Astrocyte (in vitro differentiated cells and primary cell): ENCODE measurements around the gene BIRC7. TPM values are rescaled to one million over a fixed set of nuclear protein-coding genes. Genes with fewer than 3 reads are reported as not detected.
A peak's percentile ranks its signal among the peaks of the same experiment; 100 is the strongest.

ENCODE experiments used
- DNase-seq: peaks from one replicate; pipeline ENCODE4 v3.0.0-alpha.2; 2010; ENCODE audit warnings: low read depth
- FAIRE-seq: peaks from 2 replicates; lab custom pipeline; 2011; peaks lifted over from hg19 to GRCh38; lab: Jason Lieb, UNC
- H2AFZ ChIP-seq: 2 replicates; pipeline ENCODE4 v1.6.0; 2012; ENCODE audit warnings: low read depth, low read length, inconsistent platforms
- H3K27ac ChIP-seq: 2 replicates; pipeline ENCODE4 v1.5.1; 2011; ENCODE audit warnings: low read depth, low read length, inconsistent platforms
- H3K27me3 ChIP-seq: 2 replicates; pipeline ENCODE4 v1.6.0; 2011; ENCODE audit warnings: low read length, inconsistent platforms; ENCODE audit not compliant: insufficient read depth
- H3K36me3 ChIP-seq: 2 replicates; pipeline ENCODE4 v1.5.1; 2011; ENCODE audit warnings: low read length, inconsistent platforms; ENCODE audit not compliant: insufficient read depth
- H3K4me1 ChIP-seq: 2 replicates; pipeline ENCODE4 v1.5.1; 2011; ENCODE audit warnings: low read length, inconsistent platforms; ENCODE audit not compliant: insufficient read depth
- H3K4me2 ChIP-seq: 2 replicates; pipeline ENCODE4 v1.6.0; 2012; ENCODE audit warnings: low read length, inconsistent platforms
- H3K4me3 ChIP-seq: 2 replicates; pipeline ENCODE4 v1.5.1; 2011; ENCODE audit warnings: low read depth, mild to moderate bottlenecking, low read length, inconsistent platforms; ENCODE audit not compliant: insufficient read depth
- H3K79me2 ChIP-seq: 2 replicates; pipeline ENCODE4 v1.6.0; 2012; ENCODE audit warnings: mild to moderate bottlenecking, low read length, inconsistent platforms; ENCODE audit not compliant: insufficient read depth
- H3K9ac ChIP-seq: 2 replicates; pipeline ENCODE4 v1.6.0; 2012; ENCODE audit warnings: mild to moderate bottlenecking, low read length, inconsistent platforms
- H3K9me3 ChIP-seq: 2 replicates; pipeline ENCODE4 v1.5.1; 2012; ENCODE audit warnings: low read depth, mild to moderate bottlenecking, low read length, inconsistent platforms; ENCODE audit not compliant: insufficient read depth
- H4K20me1 ChIP-seq: 2 replicates; pipeline ENCODE4 v1.6.0; 2012; ENCODE audit warnings: low read length, inconsistent platforms; ENCODE audit not compliant: insufficient read depth
- H3K27ac Mint-ChIP-seq: one replicate; pipeline ENCODE4 v1.8.0; 2021; ENCODE audit warnings: mild to moderate bottlenecking, mixed read lengths; ENCODE audit not compliant: unreplicated experiment
- H3K27me3 Mint-ChIP-seq: one replicate; pipeline ENCODE4 v1.8.0; 2021; ENCODE audit warnings: low read depth, mixed read lengths; ENCODE audit not compliant: unreplicated experiment
- H3K36me3 Mint-ChIP-seq: one replicate; pipeline ENCODE4 v1.8.0; 2021; ENCODE audit warnings: low read depth, mixed read lengths; ENCODE audit not compliant: unreplicated experiment
- H3K4me1 Mint-ChIP-seq: one replicate; pipeline ENCODE4 v1.8.0; 2021; ENCODE audit warnings: low read depth, mixed read lengths; ENCODE audit not compliant: unreplicated experiment
- H3K4me3 Mint-ChIP-seq: one replicate; pipeline ENCODE4 v1.8.0; 2021; ENCODE audit warnings: mild to moderate bottlenecking, moderate library complexity, mixed read lengths; ENCODE audit not compliant: unreplicated experiment
- H3K9me3 Mint-ChIP-seq: one replicate; pipeline ENCODE4 v1.8.0; 2021; ENCODE audit warnings: mild to moderate bottlenecking, mixed read lengths; ENCODE audit not compliant: unreplicated experiment
- EZH2 ChIP-seq: IDR thresholded peaks from 2 replicates; pipeline ENCODE4 v1.6.1; 2012; ENCODE audit warnings: mild to moderate bottlenecking, low read length, inconsistent platforms; ENCODE audit not compliant: insufficient read depth
- total RNA-seq: library from RNA; stranded (reverse); gene quantifications from 2 replicates; pipeline ENCODE4 v1.2.1, GENCODE V29; 2021
- TF ChIP-seq, protein P1 (sequence below): IDR thresholded peaks from 2 replicates; pipeline ENCODE4 v1.5.1; 2011; ENCODE audit warnings: low read depth, mild to moderate bottlenecking, inconsistent platforms, low read length, moderate library complexity; ENCODE audit not compliant: insufficient read depth

BIRC7 gene
- total RNA-seq, 1 donor from 2014 or later = 3.3 TPM

GRCh38 chr20:63186528-63187316 lies 49.0 kb upstream of the BIRC7 start:
- Histone ChIP-seq H2AFZ (no peak overlapping the region), H3K27me3 (no peaks in the 10 kb centered on the region), H3K4me2 (no peak overlapping the region), H4K20me1 (peaks cover 7% of the 10 kb centered on the region), H3K4me3 (no peak overlapping the region), H3K79me2 (no peaks in the 10 kb centered on the region), H3K36me3 (no peaks in the 10 kb centered on the region), H3K9me3 (peaks cover 5% of the 10 kb centered on the region), H3K9ac (no peak overlapping the region), H3K27ac (no peak overlapping the region), H3K4me1 (no peaks in the 10 kb centered on the region)
- H3K4me1 Mint-ChIP-seq = peaks cover 6% of the 10 kb centered on the region
- DNase-seq = peak; percentile 3
- no peak for FAIRE-seq
- no peak overlapping the region for H3K4me3 Mint-ChIP-seq
- H3K9me3 Mint-ChIP-seq = no peaks in the 10 kb centered on the region
- H3K27me3 Mint-ChIP-seq = peaks cover 33% of the 10 kb centered on the region
- TF ChIP-seq EZH2 = no peak
- TF ChIP-seq, protein P1, sequence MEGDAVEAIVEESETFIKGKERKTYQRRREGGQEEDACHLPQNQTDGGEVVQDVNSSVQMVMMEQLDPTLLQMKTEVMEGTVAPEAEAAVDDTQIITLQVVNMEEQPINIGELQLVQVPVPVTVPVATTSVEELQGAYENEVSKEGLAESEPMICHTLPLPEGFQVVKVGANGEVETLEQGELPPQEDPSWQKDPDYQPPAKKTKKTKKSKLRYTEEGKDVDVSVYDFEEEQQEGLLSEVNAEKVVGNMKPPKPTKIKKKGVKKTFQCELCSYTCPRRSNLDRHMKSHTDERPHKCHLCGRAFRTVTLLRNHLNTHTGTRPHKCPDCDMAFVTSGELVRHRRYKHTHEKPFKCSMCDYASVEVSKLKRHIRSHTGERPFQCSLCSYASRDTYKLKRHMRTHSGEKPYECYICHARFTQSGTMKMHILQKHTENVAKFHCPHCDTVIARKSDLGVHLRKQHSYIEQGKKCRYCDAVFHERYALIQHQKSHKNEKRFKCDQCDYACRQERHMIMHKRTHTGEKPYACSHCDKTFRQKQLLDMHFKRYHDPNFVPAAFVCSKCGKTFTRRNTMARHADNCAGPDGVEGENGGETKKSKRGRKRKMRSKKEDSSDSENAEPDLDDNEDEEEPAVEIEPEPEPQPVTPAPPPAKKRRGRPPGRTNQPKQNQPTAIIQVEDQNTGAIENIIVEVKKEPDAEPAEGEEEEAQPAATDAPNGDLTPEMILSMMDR = no peak
- H3K36me3 Mint-ChIP-seq = no peaks in the 10 kb centered on the region
- no peak overlapping the region for H3K27ac Mint-ChIP-seq

GRCh38 chr20:63187338-63188158 lies 48.2 kb upstream of the BIRC7 start:
- no peak overlapping the region for H3K4me2 ChIP-seq
- no peaks in the 10 kb centered on the region for H3K36me3 ChIP-seq
- H3K4me1 Mint-ChIP-seq = peaks cover 4% of the 10 kb centered on the region
- no peaks in the 10 kb centered on the region for H3K79me2 ChIP-seq
- no peak overlapping the region for H3K9ac ChIP-seq
- H3K4me3 Mint-ChIP-seq = no peak overlapping the region
- H3K36me3 Mint-ChIP-seq = no peaks in the 10 kb centered on the region
- H3K27ac ChIP-seq = no peak overlapping the region
- no peak overlapping the region for H2AFZ ChIP-seq
- FAIRE-seq (no peak), DNase-seq (no peak)
- peaks cover 7% of the 10 kb centered on the region for H4K20me1 ChIP-seq
- H3K27ac Mint-ChIP-seq = no peak overlapping the region
- no peak overlapping the region for H3K4me3 ChIP-seq
- H3K4me1 ChIP-seq = no peaks in the 10 kb centered on the region
- H3K9me3 Mint-ChIP-seq = no peaks in the 10 kb centered on the region
- TF ChIP-seq EZH2 = no peak
- TF ChIP-seq, protein P1 = no peak
- H3K27me3 ChIP-seq = no peaks in the 10 kb centered on the region
- peaks cover 5% of the 10 kb centered on the region for H3K9me3 ChIP-seq
- H3K27me3 Mint-ChIP-seq = peaks cover 27% of the 10 kb centered on the region

DNA sequence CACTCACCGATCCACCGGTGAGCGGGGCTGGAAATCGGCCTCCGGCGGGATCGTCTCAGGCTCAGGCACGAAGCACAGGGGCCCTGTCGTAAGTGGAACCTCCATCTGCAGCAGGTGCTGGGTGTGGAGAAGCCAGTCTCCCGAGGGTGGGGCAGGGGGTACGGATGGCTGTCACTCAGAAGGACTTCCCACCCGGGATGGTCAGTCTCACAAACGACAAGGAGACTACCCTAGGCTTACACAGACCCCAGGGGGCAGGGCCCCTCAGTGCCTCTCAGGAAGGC lies 47.6 kb upstream of the BIRC7 start:
- TF ChIP-seq, protein P1 = no peak
- no peak for TF ChIP-seq EZH2
- no peak overlapping the region for H3K9ac ChIP-seq
- no peaks in the 10 kb centered on the region for H3K79me2 ChIP-seq
- no peak overlapping the region for H3K27ac ChIP-seq
- H3K27me3 ChIP-seq = no peaks in the 10 kb centered on the region
- DNase-seq = no peak
- H3K4me3 Mint-ChIP-seq = no peak overlapping the region
- FAIRE-seq = no peak
- H3K36me3 Mint-ChIP-seq = no peaks in the 10 kb centered on the region
- peaks cover 25% of the 10 kb centered on the region for H3K27me3 Mint-ChIP-seq
- no peaks in the 10 kb centered on the region for H3K9me3 Mint-ChIP-seq
- no peak overlapping the region for H3K27ac Mint-ChIP-seq
- H2AFZ ChIP-seq = no peak overlapping the region
- peaks cover 8% of the 10 kb centered on the region for H4K20me1 ChIP-seq
- H3K9me3 ChIP-seq = peaks cover 5% of the 10 kb centered on the region
- H3K4me3 ChIP-seq = no peak overlapping the region
- no peaks in the 10 kb centered on the region for H3K36me3 ChIP-seq
- H3K4me1 Mint-ChIP-seq = peaks cover 4% of the 10 kb centered on the region
- no peaks in the 10 kb centered on the region for H3K4me1 ChIP-seq
- no peak overlapping the region for H3K4me2 ChIP-seq
